Smooth muscle cell (in vitro differentiated cells): ENCODE results near the gene ZNF618. TPM values are rescaled to one million over a fixed set of nuclear protein-coding genes. Genes with fewer than 3 reads are reported as not detected.

Source experiments
- DNase-seq: peaks from one replicate; lab custom pipeline; 2025; ENCODE audit not compliant: unreplicated experiment; lab: John Stamatoyannopoulos, UW
- H2AFZ ChIP-seq: fragments of 200-600 bp; sonication (generic); 2 replicates; pipeline ENCODE4 v1.6.0; 2016; ENCODE audit warnings: antibody characterized with exemption, low read depth, mild to moderate bottlenecking
- H3F3A ChIP-seq: fragments of 200-600 bp; sonication (generic); 2 replicates; pipeline ENCODE4 v1.6.0; 2017; ENCODE audit warnings: antibody characterized with exemption, low read depth
- H3K27ac ChIP-seq: fragments of 200-600 bp; sonication (generic); 2 replicates; pipeline ENCODE4 v1.5.1; 2016; ENCODE audit warnings: low read depth, mild to moderate bottlenecking
- H3K27me3 ChIP-seq: fragments of 200-600 bp; sonication (generic); 2 replicates; pipeline ENCODE4 v1.6.1; 2016; ENCODE audit warnings: low read depth, mild to moderate bottlenecking
- H3K36me3 ChIP-seq: fragments of 200-600 bp; sonication (generic); 2 replicates; pipeline ENCODE4 v1.5.1; 2016; ENCODE audit warnings: low read depth
- H3K4me1 ChIP-seq: fragments of 200-600 bp; sonication (generic); 2 replicates; pipeline ENCODE4 v1.5.1; 2016; ENCODE audit warnings: low read depth
- H3K4me2 ChIP-seq: fragments of 200-600 bp; sonication (generic); 2 replicates; pipeline ENCODE4 v1.6.0; 2016; ENCODE audit warnings: mild to moderate bottlenecking
- H3K4me3 ChIP-seq: fragments of 200-600 bp; sonication (generic); 2 replicates; pipeline ENCODE4 v1.5.1; 2016; ENCODE audit warnings: mild to moderate bottlenecking
- H3K79me2 ChIP-seq: fragments of 200-600 bp; sonication (generic); 2 replicates; pipeline ENCODE4 v1.6.0; 2016; ENCODE audit warnings: low read depth, mild to moderate bottlenecking
- H3K9ac ChIP-seq: fragments of 200-600 bp; sonication (generic); 2 replicates; pipeline ENCODE4 v1.6.0; 2016; ENCODE audit warnings: low read depth
- H3K9me3 ChIP-seq: fragments of 200-600 bp; sonication (generic); replicated peaks from 2 replicates; pipeline ENCODE4 v1.5.1; 2016; ENCODE audit warnings: low read depth
- H4K20me1 ChIP-seq: fragments of 200-600 bp; sonication (generic); 2 replicates; pipeline ENCODE4 v1.6.0; 2016; ENCODE audit warnings: low read depth
- CTCF ChIP-seq: fragments of 200-600 bp; sonication (generic); IDR thresholded peaks from 2 replicates; pipeline ENCODE4 v1.5.1; 2017; ENCODE audit warnings: borderline replicate concordance, mild to moderate bottlenecking, antibody characterized with exemption; ENCODE audit not compliant: insufficient read depth, poor library complexity, severe bottlenecking
- WGBS: methylation state at CpG from one replicate; pipeline ENCODE4 v1.1.7; 2016; ENCODE audit warnings: low lambda C conversion rate; 5-methylcytosine and 5-hydroxymethylcytosine counted together
- polyA plus RNA-seq: library from polyadenylated mRNA; unstranded; fragments of >200 nt; fragmentation: Nextera tagmentation; extraction: Ambion mirVana; gene quantifications from 2 replicates; pipeline ENCODE4 v1.2.1, GENCODE V29; 2016
- total RNA-seq: library from RNA; depleted of rRNA; stranded (reverse); fragments of >200 nt; gene quantifications from 2 replicates; pipeline ENCODE4 v1.2.3, GENCODE V29; 2014

The ZNF618 gene
- total and polyA plus RNA-seq, 2 experiments from 2014 or later: 9.9 to 19.5 TPM

DNA sequence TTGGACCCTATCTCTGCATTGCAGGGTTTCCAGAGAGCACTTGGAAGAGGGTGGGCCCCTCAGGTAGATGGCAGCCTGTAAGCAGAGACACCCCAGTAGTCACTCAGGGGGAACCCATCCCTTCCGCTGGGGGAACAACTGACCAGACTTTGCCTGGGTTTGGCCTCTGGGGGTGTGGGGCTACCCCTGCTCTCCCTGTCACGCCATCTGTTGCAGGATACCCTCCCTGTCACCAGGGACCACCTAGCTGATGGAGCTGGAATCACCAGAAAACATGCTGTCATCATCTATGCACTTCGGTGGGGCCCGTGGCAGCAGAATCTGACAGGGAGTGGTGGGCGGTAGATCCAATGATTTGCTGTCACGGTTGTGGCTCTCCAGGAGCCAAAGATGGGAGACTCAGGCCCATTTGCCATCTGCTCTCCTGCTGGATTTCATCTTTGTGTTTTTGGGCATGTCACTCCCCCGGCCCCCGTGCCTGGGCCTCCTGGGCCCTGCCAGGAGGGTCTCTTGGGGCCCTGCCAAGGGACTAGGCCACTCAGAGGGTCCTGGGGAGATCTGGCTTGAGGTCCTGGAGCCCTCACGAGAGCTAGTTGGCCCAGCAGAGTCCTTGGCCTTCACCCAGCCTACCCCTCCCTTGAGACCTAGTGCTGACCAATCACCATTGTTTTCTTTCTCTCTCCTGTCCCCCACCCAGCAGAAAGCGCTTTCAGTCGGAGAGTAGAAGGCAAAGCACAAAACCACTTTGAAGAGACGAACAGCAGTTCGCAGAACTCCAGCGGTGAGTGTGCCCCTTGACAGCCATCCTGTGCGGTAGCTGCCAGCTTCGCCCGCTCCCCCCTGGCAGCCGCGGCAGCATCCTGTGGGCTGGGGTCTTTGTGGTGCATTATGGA lies 156.1 kb downstream of the ZNF618 start:
- Histone ChIP-seq H3K9ac (no peak overlapping the region), H2AFZ (no peak overlapping the region), H3K36me3 (no peaks in the 10 kb centered on the region), H3K9me3 (no peaks in the 10 kb centered on the region), H3K4me1 (peaks cover 3% of the 10 kb centered on the region), H3K4me3 (no peak overlapping the region), H4K20me1 (peaks cover 3% of the 10 kb centered on the region), H3K27ac (no peak overlapping the region), H3K4me2 (no peak overlapping the region), H3F3A (no peaks in the 10 kb centered on the region), H3K79me2 (no peaks in the 10 kb centered on the region), H3K27me3 (no peaks in the 10 kb centered on the region)
- no peak for DNase-seq
- WGBS: 96% methylated on average over 19 of the region's 19 CpGs
- no peak for TF ChIP-seq CTCF

DNA sequence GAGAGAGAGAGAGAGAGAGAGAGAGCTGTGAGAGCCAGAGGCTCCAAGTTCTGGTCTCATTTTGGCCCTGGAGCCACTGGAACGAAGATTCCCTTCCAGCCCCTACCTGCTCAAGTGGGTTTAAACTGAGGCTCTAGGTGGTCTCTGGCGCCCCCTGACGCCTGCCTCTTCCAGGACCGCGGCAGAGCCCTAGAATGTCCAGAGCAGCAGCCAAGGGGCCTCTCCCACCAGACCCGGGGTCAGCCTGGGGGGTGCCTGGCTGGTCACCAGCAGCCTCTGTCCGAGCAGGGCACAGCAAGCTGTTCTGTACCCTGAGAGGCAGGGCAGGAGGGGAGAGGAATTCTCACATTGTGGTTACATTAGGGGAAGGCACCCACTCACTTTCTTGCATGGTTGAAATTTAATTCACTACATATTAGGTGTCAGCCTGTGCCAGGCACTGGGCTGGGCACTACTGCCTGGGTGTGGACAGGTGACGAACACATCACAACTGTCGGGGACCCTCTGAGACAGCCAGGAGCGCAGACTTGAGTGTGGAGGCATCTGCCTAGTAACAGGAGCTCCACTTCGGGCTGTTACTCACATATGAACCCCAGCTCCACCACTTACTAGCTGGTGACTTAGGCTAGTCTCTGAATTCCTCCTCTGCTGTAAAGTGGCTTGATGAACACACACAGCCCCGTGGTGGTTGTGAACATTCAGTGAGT lies 157.4 kb downstream of the ZNF618 start:
- 74% methylated on average over 12 of the region's 12 CpGs for WGBS
- DNase-seq: no peak
- H3K4me1 ChIP-seq: peaks cover 3% of the 10 kb centered on the region

GRCh38 chr9:114034196-114034595 lies 158.1 kb downstream of the ZNF618 start:
- H3K4me1 ChIP-seq: peaks cover 3% of the 10 kb centered on the region
- TF ChIP-seq CTCF: no peak
- no peak overlapping the region for H3K4me2 ChIP-seq
- no peak overlapping the region for H2AFZ ChIP-seq
- peaks cover 3% of the 10 kb centered on the region for H4K20me1 ChIP-seq
- no peak overlapping the region for H3K4me3 ChIP-seq
- no peaks in the 10 kb centered on the region for H3K27me3 ChIP-seq
- over 99% methylated on average over 10 of the region's 10 CpGs for WGBS
- no peak overlapping the region for H3K27ac ChIP-seq
- no peaks in the 10 kb centered on the region for H3K79me2 ChIP-seq
- H3K36me3 ChIP-seq: peaks cover 3% of the 10 kb centered on the region
- no peaks in the 10 kb centered on the region for H3K9me3 ChIP-seq
- H3F3A ChIP-seq: no peaks in the 10 kb centered on the region
- no peak overlapping the region for H3K9ac ChIP-seq
- DNase-seq: no peak

More for the DNA sequence above, 157.4 kb downstream of the ZNF618 start:
- Histone ChIP-seq H3K9me3 (no peaks in the 10 kb centered on the region), H2AFZ (no peak overlapping the region), H3F3A (no peaks in the 10 kb centered on the region), H3K27me3 (no peaks in the 10 kb centered on the region), H3K27ac (no peak overlapping the region), H3K9ac (no peak overlapping the region), H3K4me3 (no peak overlapping the region), H4K20me1 (peaks cover 3% of the 10 kb centered on the region), H3K36me3 (peaks cover 2% of the 10 kb centered on the region), H3K79me2 (no peaks in the 10 kb centered on the region), H3K4me2 (no peak overlapping the region)
- peak; percentile 40 for TF ChIP-seq CTCF
